Measurements from ENCODE around the gene POLR2A.
"Not testable (repeated sequence)": the region's sequence is repeated elsewhere in the genome, so short reads cannot be mapped to it uniquely, and the experiment has no call there.

POLR2A gene

GRCh38 chr17:7460850-7461660 is 23.1 kb upstream of the POLR2A start:
- DNase-seq = no peak

DNA sequence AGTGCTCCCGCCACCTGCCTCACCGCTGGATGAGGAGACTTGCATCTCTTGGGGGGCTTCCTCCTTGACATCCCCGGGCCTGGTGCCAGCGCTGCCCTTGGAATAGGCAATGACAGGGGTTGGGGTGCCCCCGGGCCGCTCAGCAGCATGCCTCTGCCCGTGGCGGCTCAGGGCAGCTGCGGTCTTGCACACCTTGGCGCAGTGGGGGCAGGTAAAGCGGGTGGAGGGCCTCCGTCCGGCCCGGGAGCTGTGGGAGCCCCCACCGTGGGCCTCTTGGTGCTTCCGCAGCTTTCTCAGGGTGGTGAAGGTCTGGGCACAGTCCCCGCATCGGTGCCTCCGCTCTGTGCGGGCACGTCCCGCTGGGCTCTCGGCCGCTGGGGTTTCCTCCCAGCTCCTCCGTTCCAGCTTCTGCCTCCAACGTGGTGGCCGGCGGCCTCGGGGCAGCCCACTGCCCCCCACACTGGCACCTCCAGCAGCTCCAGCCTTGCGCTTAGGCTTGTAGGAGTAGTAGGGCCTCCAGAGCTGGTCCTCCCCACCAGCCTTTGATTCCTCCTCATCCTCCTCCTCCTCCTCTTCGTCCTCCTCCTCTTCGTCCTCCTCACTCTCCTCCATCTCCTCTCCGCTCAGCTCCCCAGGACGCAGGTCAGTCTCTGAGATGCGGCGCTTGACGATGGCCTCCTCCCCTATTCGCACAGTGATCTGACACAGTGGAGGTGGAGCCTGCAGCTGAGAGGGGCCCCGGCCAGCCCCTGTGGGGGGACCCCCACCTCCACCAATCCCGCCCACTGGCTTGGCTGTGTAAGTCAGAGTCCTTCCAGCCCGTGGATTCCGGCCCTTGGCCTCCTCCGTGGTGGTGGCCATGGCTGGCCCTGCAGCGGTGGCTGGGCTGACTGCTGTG is 21.4 kb upstream of the POLR2A start:
- no peak for DNase-seq

GRCh38 chr17:7463372-7463846 is 20.8 kb upstream of the POLR2A start:
- DNase-seq = no peak

DNA sequence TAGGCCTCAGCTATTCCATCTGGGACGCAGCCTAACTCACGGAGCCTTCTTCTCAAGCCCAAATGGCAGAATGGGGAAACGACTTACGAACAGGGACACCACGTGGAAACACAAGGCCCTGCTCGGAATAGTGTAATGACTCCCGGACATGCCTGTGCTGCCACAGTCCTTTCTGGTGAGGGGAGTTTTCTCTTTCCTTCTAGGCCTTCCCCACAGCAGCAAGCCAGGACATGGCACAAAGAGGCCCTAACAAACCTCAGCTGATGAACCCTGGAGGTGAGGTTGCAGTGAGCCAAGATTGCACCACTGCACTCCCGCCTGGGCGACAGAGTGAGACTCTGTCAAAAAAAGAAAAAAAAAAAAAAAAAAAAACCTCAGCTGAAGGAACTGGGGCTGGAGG is 20.1 kb upstream of the POLR2A start:
- DNase-seq = no peak

- DNase-seq = no peak
Measured at GRCh38 chr17:7465597-7466275, 18.4 kb upstream of the POLR2A start.

DNA sequence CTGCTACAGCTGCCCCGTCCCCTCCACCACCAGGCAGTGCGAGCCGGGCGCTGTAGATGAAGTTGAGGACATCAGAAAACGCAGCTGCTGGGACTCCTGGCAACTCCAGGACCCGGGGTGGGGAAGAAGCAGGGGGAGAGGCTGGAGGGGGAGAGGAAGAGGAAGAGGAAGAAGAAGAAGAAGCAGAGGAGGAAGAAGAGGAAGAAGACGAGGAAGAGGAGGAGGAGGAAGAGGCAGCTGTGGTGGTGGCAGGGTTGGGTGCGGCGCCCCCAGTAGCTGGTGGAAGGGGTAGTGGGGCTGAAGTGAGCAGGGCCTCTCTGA is 17.9 kb upstream of the POLR2A start:
- DNase-seq = no peak

GRCh38 chr17:7466639-7467341 is 17.4 kb upstream of the POLR2A start:
- DNase-seq = peak; percentile 71

- DNase-seq = no peak
Measured at GRCh38 chr17:7467498-7467897, 16.7 kb upstream of the POLR2A start.

- DNase-seq = no peak
Measured at GRCh38 chr17:7468290-7468689, 15.9 kb upstream of the POLR2A start.

- no peak for DNase-seq
Measured at GRCh38 chr17:7468804-7469389, 15.3 kb upstream of the POLR2A start.

DNA sequence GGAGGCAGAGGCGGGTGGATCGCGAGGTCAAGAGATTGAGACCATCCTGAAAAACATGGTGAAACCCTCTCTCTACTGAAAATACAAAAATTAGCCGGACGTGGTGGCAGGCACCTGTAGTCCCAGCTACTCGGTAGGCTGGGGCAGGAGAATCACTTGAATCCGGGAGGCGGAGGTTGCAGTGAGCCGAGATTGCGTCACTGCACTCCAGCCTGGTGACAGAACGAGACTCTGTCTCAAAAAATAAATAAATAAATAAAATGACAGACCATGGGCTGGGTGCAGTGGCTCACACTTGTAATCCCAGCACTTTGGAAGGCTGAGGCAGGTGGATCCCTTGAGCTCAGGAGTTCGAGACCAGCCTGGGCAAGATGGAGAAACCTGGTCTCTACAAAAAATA is 14.3 kb upstream of the POLR2A start:
- DNase-seq = not testable (repeated sequence)

DNA sequence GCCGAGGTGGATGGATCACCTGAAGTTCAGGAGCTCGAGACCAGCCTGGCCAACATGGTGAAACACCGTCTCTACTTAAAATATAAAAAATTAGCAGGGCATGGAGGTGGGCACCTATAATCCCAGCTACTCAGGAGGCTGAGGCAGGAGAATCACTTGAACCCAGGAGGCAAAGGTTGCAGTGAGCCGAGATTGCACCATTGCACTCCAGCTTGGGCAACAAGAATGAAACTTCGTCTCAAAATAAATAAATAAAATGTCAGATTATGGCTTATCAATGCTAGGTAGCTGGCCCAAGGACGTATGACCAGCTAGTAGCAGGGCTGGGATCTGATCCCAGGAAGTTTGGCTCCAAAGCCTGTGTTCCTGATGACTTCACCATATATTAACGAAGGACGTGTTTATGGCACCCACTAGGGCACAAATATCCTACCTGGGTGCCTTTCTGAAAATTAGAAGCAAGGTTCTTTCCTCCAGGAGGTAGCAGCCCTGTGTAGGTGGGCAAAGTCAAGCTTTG is 13.7 kb upstream of the POLR2A start:
- not testable (repeated sequence) for DNase-seq

GRCh38 chr17:7471729-7472128 is 12.4 kb upstream of the POLR2A start:
- DNase-seq = no peak

GRCh38 chr17:7474767-7475166 is 9.4 kb upstream of the POLR2A start:
- DNase-seq = not testable (repeated sequence)

DNA sequence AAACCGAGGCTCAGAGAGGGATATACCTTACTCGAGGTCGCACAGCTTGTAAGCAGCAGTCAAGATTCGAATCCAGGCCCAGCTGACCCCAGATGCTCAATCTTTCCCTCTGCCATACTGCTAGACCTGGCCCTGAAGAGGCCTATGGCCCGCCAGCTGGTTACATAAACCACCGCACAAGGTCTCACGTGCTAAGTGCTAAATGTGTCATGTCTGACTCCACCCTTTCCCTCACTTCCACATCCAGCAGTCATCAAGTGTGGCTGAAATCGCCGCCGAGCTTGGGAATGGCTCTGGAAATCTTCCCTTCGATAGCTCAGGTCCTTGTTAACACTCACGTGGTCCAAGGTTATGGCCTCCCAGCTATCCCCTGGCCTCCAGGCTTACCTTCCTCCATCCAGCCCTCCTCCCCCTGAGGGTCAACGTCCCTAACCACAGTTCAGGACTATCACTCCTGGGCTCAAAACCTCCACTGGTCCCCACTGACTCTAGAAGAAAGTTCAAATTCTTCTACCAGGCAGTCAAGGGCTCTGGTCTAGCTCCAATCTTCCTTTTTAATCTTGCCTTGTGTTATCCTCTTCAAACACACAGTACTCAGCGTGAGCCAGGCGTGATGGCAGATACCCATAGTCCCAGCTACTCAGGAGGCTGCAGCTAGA is 8.3 kb upstream of the POLR2A start:
- peak; percentile 86 for DNase-seq

- DNase-seq = no peak
Measured at GRCh38 chr17:7476494-7476893, 7.7 kb upstream of the POLR2A start.

DNA sequence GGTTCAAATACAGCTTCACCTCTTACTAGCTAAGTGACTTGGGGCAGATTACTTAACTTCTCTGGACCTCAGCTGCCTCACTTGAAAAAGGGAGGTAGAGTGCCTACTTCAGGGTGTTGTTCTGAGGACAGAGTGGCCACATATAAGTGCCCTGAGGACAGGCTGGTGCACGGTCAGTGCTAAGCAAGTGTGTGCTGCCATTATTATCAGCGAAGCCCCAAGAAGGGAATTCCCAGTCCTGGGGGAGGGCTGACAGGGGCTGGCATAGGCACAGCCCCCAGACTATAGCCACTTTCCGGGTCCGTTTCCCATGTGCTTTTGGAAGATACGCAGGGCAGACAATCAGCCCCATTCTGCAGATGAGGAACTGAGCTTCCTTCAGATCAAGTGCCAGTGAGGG is 7.2 kb upstream of the POLR2A start:
- DNase-seq = peak; percentile 62

- DNase-seq = peak; percentile 90
Measured at GRCh38 chr17:7477392-7478275, 6.5 kb upstream of the POLR2A start.

GRCh38 chr17:7478276-7479212 is 5.6 kb upstream of the POLR2A start:
- DNase-seq = peak; percentile 71

All from OCI-M1 (cell line).